Keratinocyte (primary cell): ENCODE results near the gene MAGI2. TPM values are rescaled to one million over a fixed set of nuclear protein-coding genes. Genes with fewer than 3 reads are reported as not detected.

Experiments used
- DNase-seq: peaks from one replicate; pipeline ENCODE4 v3.0.0-alpha.2; 2011; ENCODE audit warnings: low read depth, missing footprints, low spot score
- FAIRE-seq: peaks from 2 replicates; lab custom pipeline; 2011; peaks lifted over from hg19 to GRCh38; lab: Jason Lieb, UNC
- H2AFZ ChIP-seq: 2 replicates; pipeline ENCODE4 v1.6.0; 2012; ENCODE audit warnings: low read length, control low read depth, inconsistent platforms; ENCODE audit not compliant: control insufficient read depth
- H3K27ac ChIP-seq: 2 replicates; pipeline ENCODE4 v1.5.1; 2011; ENCODE audit warnings: low read length; ENCODE audit not compliant: control insufficient read depth, insufficient read depth
- H3K27me3 ChIP-seq: 3 replicates; pipeline ENCODE4 v1.6.0; 2011; ENCODE audit warnings: low read length; ENCODE audit not compliant: control insufficient read depth, insufficient read depth; ENCODE audit errors: extremely low read depth
- H3K36me3 ChIP-seq, 2 experiments: 2 replicates in 1 of 2; 3 replicates in 1 of 2; pipeline ENCODE4 v1.5.1; 2011; ENCODE audit warnings: low read length in 2 of 2, mild to moderate bottlenecking in 1 of 2; ENCODE audit not compliant: control insufficient read depth in 2 of 2, insufficient read depth in 2 of 2; ENCODE audit errors: extremely low read depth in 1 of 2
- H3K4me1 ChIP-seq: 3 replicates; pipeline ENCODE4 v1.5.1; 2011; ENCODE audit warnings: low read length; ENCODE audit not compliant: control insufficient read depth, insufficient read depth; ENCODE audit errors: extremely low read depth
- H3K4me2 ChIP-seq: 3 replicates; pipeline ENCODE4 v1.6.0; 2011; ENCODE audit warnings: low read depth, low read length; ENCODE audit not compliant: control insufficient read depth, insufficient read depth; ENCODE audit errors: extremely low read depth
- H3K4me3 ChIP-seq, 3 experiments: fragments of 200-600 bp in 1 of 3; sonication (generic) in 1 of 3; 2 replicates in 2 of 3; 3 replicates in 1 of 3; pipeline ENCODE4 v1.5.1; 2011 to 2016; ENCODE audit warnings: low read length in 3 of 3, mild to moderate bottlenecking in 3 of 3, control low read depth in 2 of 3, inconsistent platforms in 1 of 3, low read depth in 1 of 3, mixed read lengths in 1 of 3, mixed run types in 1 of 3, moderate library complexity in 1 of 3; ENCODE audit not compliant: control insufficient read depth in 2 of 3, insufficient read depth in 2 of 3; ENCODE audit errors: extremely low read depth in 1 of 3
- H3K79me2 ChIP-seq: 2 replicates; pipeline ENCODE4 v1.6.0; 2012; ENCODE audit warnings: low read length; ENCODE audit not compliant: control insufficient read depth, insufficient read depth
- H3K9ac ChIP-seq: 3 replicates; pipeline ENCODE4 v1.6.0; 2011; ENCODE audit warnings: low read length; ENCODE audit not compliant: control insufficient read depth, insufficient read depth; ENCODE audit errors: extremely low read depth
- H3K9me1 ChIP-seq: 3 replicates; pipeline ENCODE4 v1.6.0; 2011; ENCODE audit warnings: low read length; ENCODE audit not compliant: control insufficient read depth, insufficient read depth; ENCODE audit errors: extremely low read depth
- H3K9me3 ChIP-seq: 2 replicates; pipeline ENCODE4 v1.5.1; 2012; ENCODE audit warnings: low read depth, low read length; ENCODE audit not compliant: control insufficient read depth
- H4K20me1 ChIP-seq: 3 replicates; pipeline ENCODE4 v1.6.0; 2011; ENCODE audit warnings: low read length; ENCODE audit not compliant: control insufficient read depth, insufficient read depth; ENCODE audit errors: extremely low read depth
- CTCF ChIP-seq, 3 experiments: IDR thresholded peaks in 1 of 3; conservative IDR thresholded peaks in 1 of 3; optimal IDR thresholded peaks in 1 of 3; 2 replicates in 2 of 3; 3 replicates in 1 of 3; pipeline versions ENCODE3 to v1.5.1; 2011; ENCODE audit warnings: low read length in 3 of 3, mild to moderate bottlenecking in 3 of 3, moderate library complexity in 2 of 3, control low read depth in 1 of 3, inconsistent platforms in 1 of 3; ENCODE audit not compliant: insufficient read depth in 2 of 3; ENCODE audit errors: extremely low read depth in 1 of 3
- EZH2 ChIP-seq: IDR thresholded peaks from one replicate; pipeline ENCODE4 v1.6.1; 2012; ENCODE audit warnings: inconsistent platforms, mild to moderate bottlenecking, low read length, moderate library complexity
- dilution Hi-C: fragments of 300-500 bp; cut with MboI; formaldehyde crosslinking; loops from one replicate; pipeline ENCODE4 v1.7.0; 2020; ENCODE audit warnings: low sequenced_read_pairs; ENCODE audit not compliant: extremely low pct_ligation_motif_present
- polyA plus RNA-seq, 5 experiments: library from polyadenylated mRNA; depleted of rRNA in 3 of 5; stranded (reverse) in 3 of 5; stranded (forward) in 1 of 5; unstranded in 1 of 5; fragments of >200 nt; gene quantifications; 1 replicate in 1 of 5; 2 replicates in 3 of 5; 3 replicates in 1 of 5; pipeline versions ENCODE4 v1.2.1 to v1.2.3, GENCODE V29; 2011 to 2012; ENCODE audit warnings: missing spikeins in 2 of 5, low read depth in 1 of 5, low replicate concordance in 1 of 5

The MAGI2 gene
- polyA plus RNA-seq, 1 donor (not counting 4 experiments of a cell fraction or from before 2014, with no cell fraction given): 0.07 TPM

DNA sequence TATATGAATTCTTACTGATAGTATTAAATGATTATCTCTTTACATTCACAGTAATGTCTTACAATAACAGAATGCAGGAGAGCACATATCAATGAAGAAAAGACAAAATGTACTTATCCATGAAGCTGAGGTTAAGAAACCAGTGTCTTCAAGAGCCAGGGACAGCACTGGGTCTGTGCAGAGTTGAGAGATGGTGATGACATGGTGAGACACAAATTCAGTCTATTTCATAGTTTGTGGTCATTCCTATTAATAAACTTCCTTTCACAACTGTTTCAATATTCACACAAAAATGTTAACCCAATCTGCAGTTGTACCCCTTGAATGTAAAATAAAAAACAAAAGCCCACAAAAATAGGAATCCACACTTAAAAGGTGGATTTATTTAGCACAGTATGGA lies 5.3 kb upstream of the MAGI2 start:
- Histone ChIP-seq H4K20me1 (no peaks in the 10 kb centered on the region), H3K4me2 (no peak overlapping the region), H3K36me3 (no peaks in the 10 kb centered on the region), H3K4me1 (peaks cover 5% of the 10 kb centered on the region), H3K4me3 (no peak overlapping the region), H3K9me3 (no peaks in the 10 kb centered on the region), H2AFZ (no peak overlapping the region), H3K9ac (no peak overlapping the region), H3K9me1 (no peaks in the 10 kb centered on the region), H3K79me2 (no peaks in the 10 kb centered on the region), H3K27ac (no peak overlapping the region), H3K27me3 (peaks cover 10% of the 10 kb centered on the region)
- TF ChIP-seq EZH2 (no peak), CTCF (optimal IDR thresholded peaks at IDR 0.05 in 1 of 3, IDR thresholded peaks at IDR 0.05 in 1 of 3, conservative IDR thresholded peaks at IDR 0.05 in 1 of 3; ENCODE audit: extremely low read depth in 1 of 3, insufficient read depth in 2 of 3, low read length in 3 of 3) (no peak)
- FAIRE-seq (no peak), DNase-seq (no peak)
- dilution Hi-C loops: no loop called here

DNA sequence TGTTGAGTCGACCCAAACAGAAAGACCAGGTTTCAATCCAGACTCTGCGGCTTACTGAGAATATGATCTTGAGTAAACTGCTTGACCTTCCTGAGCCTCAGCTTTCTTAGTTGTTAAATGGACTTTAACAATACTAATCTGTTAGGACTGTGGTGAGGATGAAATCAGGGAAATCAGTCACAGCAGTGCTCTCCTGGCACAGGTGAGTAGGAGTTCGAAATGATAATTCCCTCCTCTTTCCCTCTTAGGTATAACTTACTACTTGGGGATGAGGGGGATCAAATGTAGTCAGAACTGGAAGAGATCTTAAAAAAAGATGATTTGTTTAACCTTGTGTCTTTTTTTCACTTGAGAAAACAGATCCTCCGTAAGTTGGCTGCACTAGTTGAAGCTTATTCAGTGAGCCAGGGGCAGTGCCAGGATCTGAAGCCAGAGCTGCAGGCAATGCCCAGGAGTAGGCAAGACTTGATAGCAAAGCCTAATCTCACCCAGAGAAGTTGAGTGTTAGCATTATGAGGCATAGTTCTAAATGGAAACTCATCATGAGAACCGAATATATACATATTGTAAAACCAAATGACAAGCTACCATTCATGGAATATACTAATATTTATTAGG lies 1.8 kb upstream of the MAGI2 start:
- Histone ChIP-seq H3K9me3 (no peaks in the 10 kb centered on the region), H3K4me2 (no peak overlapping the region), H3K9ac (no peak overlapping the region), H2AFZ (no peak overlapping the region), H3K79me2 (no peaks in the 10 kb centered on the region), H3K4me1 (peaks cover 26% of the 10 kb centered on the region), H3K9me1 (no peaks in the 10 kb centered on the region), H3K27ac (no peak overlapping the region), H3K27me3 (peaks cover 31% of the 10 kb centered on the region), H4K20me1 (no peaks in the 10 kb centered on the region), H3K4me3 (no peak overlapping the region), H3K36me3 (no peaks in the 10 kb centered on the region)
- dilution Hi-C loops: no loop called here
- FAIRE-seq (no peak), DNase-seq (no peak)
- TF ChIP-seq CTCF (optimal IDR thresholded peaks at IDR 0.05 in 1 of 3, IDR thresholded peaks at IDR 0.05 in 1 of 3, conservative IDR thresholded peaks at IDR 0.05 in 1 of 3; ENCODE audit: extremely low read depth in 1 of 3, insufficient read depth in 2 of 3, low read length in 3 of 3) (no peak), EZH2 (no peak)
